Psoas muscle (tissue), 8 donors: Measurements from ENCODE around the gene ARMH1. TPM values are rescaled to one million over a fixed set of nuclear protein-coding genes. Genes with fewer than 3 reads are reported as not detected.

Experiments
- ATAC-seq, 4 donors: fragments of 200-7000 bp; cut with Tn5 transposase; one replicate each; pipeline ENCODE4 v1.9.1; 2020; ENCODE audit warnings: moderate library complexity in 3 of 4, mild to moderate bottlenecking in 2 of 4
- DNase-seq, 2 donors: peaks; one replicate each; pipeline ENCODE4 v3.0.0-alpha.2; 2020
- H3K27ac ChIP-seq: fragments of 200-600 bp; one replicate; pipeline ENCODE4 v1.8.0; 2022
- H3K27me3 ChIP-seq, 3 donors: fragments of 200-600 bp in 1 of 3; one replicate each; pipeline versions ENCODE4 v1.6.1 to v1.8.0; 2013 to 2022; ENCODE audit warnings: low read length in 2 of 3, mild to moderate bottlenecking in 2 of 3, moderate library complexity in 1 of 3; ENCODE audit not compliant: insufficient read depth in 3 of 3
- H3K36me3 ChIP-seq, 2 donors: fragments of 200-600 bp in 1 of 2; one replicate each; pipeline versions ENCODE4 v1.6.1 to v1.8.0; 2013 to 2022; ENCODE audit warnings: low read depth in 1 of 2, mild to moderate bottlenecking in 1 of 2, moderate library complexity in 1 of 2; ENCODE audit not compliant: insufficient read depth in 1 of 2
- H3K4me1 ChIP-seq: fragments of 200-600 bp; one replicate; pipeline ENCODE4 v1.8.0; 2022
- H3K4me3 ChIP-seq: fragments of 200-600 bp; one replicate; pipeline ENCODE4 v1.8.0; 2022; ENCODE audit warnings: mild to moderate bottlenecking
- H3K9me3 ChIP-seq: fragments of 200-600 bp; one replicate; pipeline ENCODE4 v1.8.0; 2022
- WGBS, 3 donors: extraction: QIAGEN DNeasy Blood & Tissue Kit; methylation state at CpG; one replicate each; pipeline versions ENCODE4 v1.1.6 to v1.1.7; 2013; 5-methylcytosine and 5-hydroxymethylcytosine counted together
- intact Hi-C, 2 donors: fragments of 100-400 bp; cut with DNase I; formaldehyde crosslinking; loops; one replicate each; pipeline versions ENCODE4 v1.11.0 to v1.14.2; 2022
- polyA plus RNA-seq, 3 donors: library from polyadenylated mRNA; stranded (reverse); fragments of 200-250 nt; gene quantifications; one replicate each; pipeline ENCODE4 v1.2.3, GENCODE V29; 2013
- total RNA-seq, 4 donors: library from RNA; stranded (reverse); fragmentation: NEBNext Ultra II Directional in 2 of 4; extraction: Animal tissue kit (Norgen Biotek cat#: 25700) in 2 of 4; gene quantifications; one replicate each; pipeline versions ENCODE4 v1.2.1 to v1.2.4, GENCODE V29; 2021 to 2023
- TF ChIP-seq, protein P1 (sequence below): fragments of 200-600 bp; IDR thresholded peaks from one replicate; pipeline ENCODE4 v1.8.0; 2022; ENCODE audit warnings: antibody characterized with exemption
- donor health status: healthy with polysubstance abuse.
- donor health status: DM: no; HTN: no; CAD: no; lungs with moderate emphysema.
- donor health status: Bipolar disorder and iron deficiency.
- donor health status: healthy.
- donor health status: DM: yes; HTN: yes; CAD: no.
- donor health status: DM: no; HTN: no; CAD: no.
- donor health status: DM: no; HTN: no; CAD: no.
- donor health status: DM: yes; HTN: yes; CAD: no.

ARMH1 gene
- total and polyA plus RNA-seq, 7 donors, result 0.08 to 0.82 (median 0.62) TPM; not detected in 1

DNA sequence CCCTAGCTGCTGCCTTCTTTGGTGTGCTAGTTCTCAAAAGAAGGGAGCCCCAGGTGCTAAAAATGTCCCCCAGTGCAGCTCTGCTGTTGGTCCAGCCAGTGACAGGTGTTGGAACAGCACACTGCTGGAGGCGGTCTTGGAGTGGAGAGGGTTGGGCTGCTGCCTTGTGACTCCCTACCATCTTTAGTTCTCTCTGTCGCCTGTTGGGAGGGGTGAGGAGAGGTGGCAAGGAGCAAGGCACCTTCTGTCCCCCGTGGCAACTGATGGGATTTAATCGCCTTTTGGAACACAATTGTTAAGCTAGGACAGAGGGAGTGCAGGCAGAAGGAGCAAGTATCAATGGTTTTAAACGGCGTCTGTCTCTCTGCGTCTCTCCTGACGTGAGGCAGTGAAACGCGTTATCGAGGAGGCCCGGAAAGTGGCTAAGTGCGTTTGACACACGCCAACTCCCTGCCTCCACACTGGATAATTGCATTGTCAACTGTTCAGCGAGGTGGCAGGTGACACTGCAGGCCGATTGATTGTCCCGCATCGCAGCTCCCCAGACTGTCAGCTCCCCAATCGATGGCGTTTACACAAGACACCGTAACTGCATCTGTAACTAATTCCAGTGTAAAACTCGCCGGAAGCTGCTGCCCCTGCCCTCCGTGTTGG is 34.2 kb upstream of the ARMH1 start:
- peaks cover 10 to 79% of the 10 kb centered on the region in 2 donors for H3K36me3 ChIP-seq
- peaks cover 96% of the 10 kb centered on the region for H3K4me1 ChIP-seq
- H3K27ac ChIP-seq, result peak overlapping the region; percentile 79
- intact Hi-C loops, result no loop called here
- H3K9me3 ChIP-seq, result no peaks in the 10 kb centered on the region
- H3K4me3 ChIP-seq, result no peak overlapping the region
- ATAC-seq, result peak; percentile 66 to 85 (median 81)
- peak in 1 of 2 donors; percentile 77 for DNase-seq
- no peaks in the 10 kb centered on the region for H3K27me3 ChIP-seq
- WGBS, 3 donors, result 51 to 66% (median 61%) methylated on average over 24 of the region's 24 CpGs
- TF ChIP-seq, protein P1, sequence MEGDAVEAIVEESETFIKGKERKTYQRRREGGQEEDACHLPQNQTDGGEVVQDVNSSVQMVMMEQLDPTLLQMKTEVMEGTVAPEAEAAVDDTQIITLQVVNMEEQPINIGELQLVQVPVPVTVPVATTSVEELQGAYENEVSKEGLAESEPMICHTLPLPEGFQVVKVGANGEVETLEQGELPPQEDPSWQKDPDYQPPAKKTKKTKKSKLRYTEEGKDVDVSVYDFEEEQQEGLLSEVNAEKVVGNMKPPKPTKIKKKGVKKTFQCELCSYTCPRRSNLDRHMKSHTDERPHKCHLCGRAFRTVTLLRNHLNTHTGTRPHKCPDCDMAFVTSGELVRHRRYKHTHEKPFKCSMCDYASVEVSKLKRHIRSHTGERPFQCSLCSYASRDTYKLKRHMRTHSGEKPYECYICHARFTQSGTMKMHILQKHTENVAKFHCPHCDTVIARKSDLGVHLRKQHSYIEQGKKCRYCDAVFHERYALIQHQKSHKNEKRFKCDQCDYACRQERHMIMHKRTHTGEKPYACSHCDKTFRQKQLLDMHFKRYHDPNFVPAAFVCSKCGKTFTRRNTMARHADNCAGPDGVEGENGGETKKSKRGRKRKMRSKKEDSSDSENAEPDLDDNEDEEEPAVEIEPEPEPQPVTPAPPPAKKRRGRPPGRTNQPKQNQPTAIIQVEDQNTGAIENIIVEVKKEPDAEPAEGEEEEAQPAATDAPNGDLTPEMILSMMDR, result no peak

DNA sequence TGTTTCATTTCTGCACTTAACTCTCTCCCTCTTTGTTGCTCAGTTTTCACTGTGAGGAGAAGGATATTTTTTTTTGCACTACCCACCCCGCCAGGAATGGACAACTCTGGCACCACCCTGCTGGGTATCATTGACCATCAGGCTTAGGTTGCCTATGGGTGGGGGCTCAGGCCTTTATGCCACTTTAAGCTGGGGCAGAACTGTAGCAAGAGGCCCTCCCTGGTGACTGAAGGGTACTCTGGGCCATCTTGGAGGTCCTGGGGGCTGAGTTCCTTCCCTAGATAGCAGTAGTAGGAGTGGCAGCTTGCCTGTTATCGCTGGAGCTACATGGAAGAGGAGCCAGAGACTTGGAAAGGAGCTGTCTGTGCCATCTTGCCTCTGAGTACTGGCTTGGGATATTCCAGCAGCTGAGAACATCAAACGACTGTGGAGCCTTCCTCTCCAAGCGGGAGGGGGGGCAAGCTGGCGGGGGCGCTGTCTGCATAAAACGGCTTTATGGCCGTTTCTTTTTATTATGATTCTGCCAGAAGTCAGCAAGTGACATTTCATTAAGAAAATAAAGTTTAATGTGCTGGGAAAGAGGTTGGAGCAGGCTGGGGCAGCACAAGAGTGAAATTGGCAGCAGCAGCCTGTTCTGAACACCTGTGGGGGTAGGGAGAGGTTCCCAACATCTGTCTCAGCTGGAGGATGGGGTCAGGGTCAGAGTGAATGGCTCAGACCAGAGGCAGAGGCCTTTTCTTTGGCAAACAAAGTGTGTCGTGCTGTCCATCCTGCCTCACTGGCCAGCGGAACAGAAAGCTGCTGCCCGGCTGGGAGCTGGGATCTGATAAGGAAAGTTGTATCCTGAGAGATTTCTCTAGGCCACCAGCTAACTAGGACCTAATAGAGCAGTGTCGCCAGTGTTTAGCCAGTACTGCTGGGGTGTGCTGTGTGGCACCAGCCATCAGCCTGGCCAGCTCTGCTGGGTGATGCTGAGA is 33.1 kb upstream of the ARMH1 start:
- H3K27ac ChIP-seq, result peak overlapping the region; percentile 79
- ATAC-seq, result no peak
- H3K36me3 ChIP-seq, result peaks cover 10 to 74% of the 10 kb centered on the region in 2 donors
- intact Hi-C loops, result no loop called here
- no peaks in the 10 kb centered on the region for H3K27me3 ChIP-seq
- no peak overlapping the region for H3K4me3 ChIP-seq
- DNase-seq, result no peak
- peaks cover 96% of the 10 kb centered on the region for H3K4me1 ChIP-seq
- H3K9me3 ChIP-seq, result no peaks in the 10 kb centered on the region
- WGBS, 3 donors, result 59 to 71% (median 60%) methylated on average over 12 of the region's 12 CpGs
- TF ChIP-seq, protein P1, result no peak

DNA sequence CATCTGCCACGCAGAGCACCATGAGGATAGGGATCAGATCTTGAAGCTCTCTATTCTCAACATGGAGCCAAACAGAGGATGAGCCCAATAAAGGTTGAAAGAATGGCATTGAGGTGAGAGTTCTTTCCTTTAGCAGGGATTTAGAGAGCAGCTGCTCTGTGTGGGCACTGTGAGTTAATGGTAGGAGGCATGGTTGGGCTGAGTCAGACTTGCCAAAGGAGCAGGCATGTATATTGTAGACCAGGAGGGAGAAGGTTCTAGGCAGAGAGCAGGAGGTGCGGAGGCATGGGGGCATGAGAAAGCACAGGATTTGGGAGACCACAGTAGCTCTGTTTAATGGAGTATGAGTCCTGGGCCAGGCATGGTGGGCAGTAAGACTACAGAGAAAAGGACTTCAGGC is 32.3 kb upstream of the ARMH1 start:
- H3K4me1 ChIP-seq, result peaks cover 96% of the 10 kb centered on the region
- TF ChIP-seq, protein P1, result no peak
- no peak for DNase-seq
- 89 to 98% (median 94%) methylated on average over 2 of the region's 2 CpGs for WGBS, 3 donors
- H3K27me3 ChIP-seq, result no peaks in the 10 kb centered on the region
- ATAC-seq, result no peak
- no peak overlapping the region for H3K4me3 ChIP-seq
- H3K9me3 ChIP-seq, result no peaks in the 10 kb centered on the region
- H3K36me3 ChIP-seq, result peaks cover 10 to 70% of the 10 kb centered on the region in 2 donors
- intact Hi-C loops, result no loop called here
- H3K27ac ChIP-seq, result peak overlapping the region; percentile 69

DNA sequence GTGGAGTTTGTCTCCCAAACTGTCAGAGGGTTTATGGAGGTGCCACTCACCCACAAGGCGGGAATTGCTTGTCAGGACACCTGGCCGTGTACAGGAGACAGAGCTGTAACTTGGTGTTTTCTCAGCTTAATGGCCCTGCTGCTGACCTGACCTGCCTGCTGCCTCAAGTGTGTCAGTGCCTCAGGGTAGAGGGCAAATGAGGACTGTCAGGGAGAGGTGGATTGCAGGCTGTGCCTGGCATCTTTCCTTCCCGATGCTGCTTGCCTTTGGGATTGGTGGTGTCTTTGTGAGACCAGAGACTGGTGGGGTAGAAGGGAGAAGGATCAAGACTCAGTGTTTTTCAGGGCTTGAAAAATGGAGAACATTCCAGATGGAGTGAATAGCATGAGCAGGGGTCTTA is 31.6 kb upstream of the ARMH1 start:
- ATAC-seq (no peak), DNase-seq (peak in 1 of 2 donors; percentile 52)
- 33 to 62% (median 43%) methylated on average over 3 of the region's 3 CpGs for WGBS, 3 donors
- H3K36me3 ChIP-seq, result peaks cover 9 to 71% of the 10 kb centered on the region in 2 donors
- H3K27ac ChIP-seq, result peak overlapping the region; percentile 93
- no peak overlapping the region for H3K4me3 ChIP-seq
- H3K9me3 ChIP-seq, result no peaks in the 10 kb centered on the region
- peaks cover 93% of the 10 kb centered on the region for H3K4me1 ChIP-seq
- H3K27me3 ChIP-seq, result no peaks in the 10 kb centered on the region
- TF ChIP-seq, protein P1, result no peak
- intact Hi-C loops, result no loop called here
